Measurements from ENCODE around the gene MIA.
"Not testable (repeated sequence)": the region's sequence is repeated elsewhere in the genome, so short reads cannot be mapped to it uniquely, and the experiment has no call there.

Gene MIA

GRCh38 chr19:40759352-40759751 lies 16.0 kb upstream of the MIA start:
- Histone ChIP-seq H3K4me3 (no peak overlapping the region), H3K27me3 (no peaks in the 10 kb centered on the region), H3K4me1 (peaks cover 0 to 28% (median 19%) of the 10 kb centered on the region in 4 donors), H3K27ac (no peak overlapping the region), H3K9me3 (no peaks in the 10 kb centered on the region), H3K36me3 (peaks cover 78 to 95% (median 90%) of the 10 kb centered on the region in 3 donors)
- DNase-seq = no peak
- TF ChIP-seq, protein P1, sequence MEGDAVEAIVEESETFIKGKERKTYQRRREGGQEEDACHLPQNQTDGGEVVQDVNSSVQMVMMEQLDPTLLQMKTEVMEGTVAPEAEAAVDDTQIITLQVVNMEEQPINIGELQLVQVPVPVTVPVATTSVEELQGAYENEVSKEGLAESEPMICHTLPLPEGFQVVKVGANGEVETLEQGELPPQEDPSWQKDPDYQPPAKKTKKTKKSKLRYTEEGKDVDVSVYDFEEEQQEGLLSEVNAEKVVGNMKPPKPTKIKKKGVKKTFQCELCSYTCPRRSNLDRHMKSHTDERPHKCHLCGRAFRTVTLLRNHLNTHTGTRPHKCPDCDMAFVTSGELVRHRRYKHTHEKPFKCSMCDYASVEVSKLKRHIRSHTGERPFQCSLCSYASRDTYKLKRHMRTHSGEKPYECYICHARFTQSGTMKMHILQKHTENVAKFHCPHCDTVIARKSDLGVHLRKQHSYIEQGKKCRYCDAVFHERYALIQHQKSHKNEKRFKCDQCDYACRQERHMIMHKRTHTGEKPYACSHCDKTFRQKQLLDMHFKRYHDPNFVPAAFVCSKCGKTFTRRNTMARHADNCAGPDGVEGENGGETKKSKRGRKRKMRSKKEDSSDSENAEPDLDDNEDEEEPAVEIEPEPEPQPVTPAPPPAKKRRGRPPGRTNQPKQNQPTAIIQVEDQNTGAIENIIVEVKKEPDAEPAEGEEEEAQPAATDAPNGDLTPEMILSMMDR (IDR thresholded peaks at IDR 0.05) = no peak
- intact Hi-C loops (cut with DNase I; ENCODE audit: low total_unique reads) = loop anchor here (10.0 kb wide), 1 partner anchor 45 kb away; no protein-coding TSS in a partner anchor

DNA sequence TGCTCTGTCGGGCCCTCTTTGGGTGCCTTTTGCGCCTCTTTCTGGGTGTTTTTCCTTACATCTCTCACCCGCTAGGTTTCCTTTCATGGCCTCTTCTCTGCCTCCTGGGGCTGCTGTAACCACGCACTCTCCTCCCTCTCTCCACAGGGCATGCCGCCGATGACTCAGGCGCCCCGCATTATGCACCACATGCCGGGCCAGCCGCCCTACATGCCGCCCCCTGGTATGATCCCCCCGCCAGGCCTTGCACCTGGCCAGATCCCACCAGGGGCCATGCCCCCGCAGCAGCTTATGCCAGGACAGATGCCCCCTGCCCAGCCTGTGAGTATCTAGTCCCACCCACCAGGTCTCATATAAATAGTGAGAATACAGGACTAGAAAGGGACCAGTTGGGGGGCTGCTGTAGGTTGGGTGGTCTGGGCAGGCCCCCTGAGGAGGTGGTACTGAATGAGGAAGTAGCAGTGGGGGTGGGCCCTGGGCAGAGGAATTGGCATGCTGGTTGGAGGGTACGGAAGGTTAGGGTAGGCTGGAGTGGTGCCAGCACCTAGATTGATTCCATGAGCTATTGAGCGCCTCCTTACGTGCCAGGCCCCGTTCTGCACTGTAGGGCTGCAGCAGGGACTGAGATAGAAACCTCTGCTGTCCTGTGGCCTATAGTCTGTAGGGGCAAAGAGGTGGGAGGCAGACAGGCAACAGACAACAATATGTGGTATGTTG lies 12.4 kb upstream of the MIA start:
- no peaks in the 10 kb centered on the region for H3K4me1 ChIP-seq
- no peak overlapping the region for H3K27ac ChIP-seq
- intact Hi-C loops (cut with DNase I; ENCODE audit: low total_unique reads) = no loop called here
- no peaks in the 10 kb centered on the region for H3K27me3 ChIP-seq
- H3K36me3 ChIP-seq = peaks cover 90 to 100% (median 95%) of the 10 kb centered on the region in 3 donors
- H3K9me3 ChIP-seq = no peaks in the 10 kb centered on the region
- DNase-seq = no peak
- TF ChIP-seq, protein P1 (IDR thresholded peaks at IDR 0.05) = no peak
- no peak overlapping the region for H3K4me3 ChIP-seq

GRCh38 chr19:40763526-40763925 lies 11.8 kb upstream of the MIA start:
- TF ChIP-seq, protein P1 (IDR thresholded peaks at IDR 0.05) = no peak
- Histone ChIP-seq H3K9me3 (no peaks in the 10 kb centered on the region), H3K4me3 (no peak overlapping the region), H3K4me1 (no peaks in the 10 kb centered on the region), H3K27me3 (no peaks in the 10 kb centered on the region), H3K36me3 (peaks cover 84 to 100% (median 89%) of the 10 kb centered on the region in 3 donors), H3K27ac (no peak overlapping the region)
- intact Hi-C loops (cut with DNase I; ENCODE audit: low total_unique reads) = no loop called here
- DNase-seq = no peak

DNA sequence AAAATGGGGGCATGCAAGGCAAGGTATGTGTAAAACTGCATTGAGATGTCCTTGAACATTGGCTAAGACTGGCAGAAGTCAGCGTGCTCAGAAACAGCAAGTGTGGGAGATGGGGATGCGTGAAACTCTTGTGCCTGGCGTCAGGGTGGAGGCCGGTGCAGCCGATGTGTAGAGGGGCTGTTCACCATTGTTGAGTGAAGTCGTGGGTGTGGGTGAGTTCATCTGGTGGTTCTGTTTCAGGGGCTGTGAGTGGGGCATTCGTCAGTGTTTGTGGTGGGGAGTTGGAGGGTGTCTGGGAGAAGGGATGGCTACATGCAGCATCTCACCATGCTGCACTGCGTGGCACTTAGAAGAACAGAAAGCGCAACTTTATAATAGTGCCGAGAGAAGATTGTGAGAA lies 11.4 kb upstream of the MIA start:
- no peaks in the 10 kb centered on the region for H3K27me3 ChIP-seq
- no peak overlapping the region for H3K4me3 ChIP-seq
- H3K9me3 ChIP-seq = no peaks in the 10 kb centered on the region
- TF ChIP-seq, protein P1 (IDR thresholded peaks at IDR 0.05) = no peak
- DNase-seq = no peak
- no peaks in the 10 kb centered on the region for H3K4me1 ChIP-seq
- no peak overlapping the region for H3K27ac ChIP-seq
- intact Hi-C loops (cut with DNase I; ENCODE audit: low total_unique reads) = no loop called here
- peaks cover 79 to 100% (median 85%) of the 10 kb centered on the region in 3 donors for H3K36me3 ChIP-seq

GRCh38 chr19:40766385-40766784 lies 8.9 kb upstream of the MIA start:
- DNase-seq; H3K4me1 ChIP-seq; H3K9me3 ChIP-seq; H3K4me3 ChIP-seq; H3K27ac ChIP-seq; H3K27me3 ChIP-seq; intact Hi-C loops (cut with DNase I; ENCODE audit: low total_unique reads): not testable (repeated sequence)
- peaks cover 56 to 80% (median 62%) of the 10 kb centered on the region in 3 donors for H3K36me3 ChIP-seq

- intact Hi-C loops (cut with DNase I; ENCODE audit: low total_unique reads) = no loop called here
- Histone ChIP-seq H3K36me3 (peaks cover 32 to 55% (median 37%) of the 10 kb centered on the region in 3 donors), H3K27ac (no peak overlapping the region), H3K27me3 (no peaks in the 10 kb centered on the region), H3K4me3 (no peak overlapping the region), H3K9me3 (no peaks in the 10 kb centered on the region), H3K4me1 (no peaks in the 10 kb centered on the region)
- TF ChIP-seq, protein P1 (IDR thresholded peaks at IDR 0.05) = no peak
- DNase-seq = no peak
Measured at GRCh38 chr19:40768869-40769268, 6.5 kb upstream of the MIA start.

DNA sequence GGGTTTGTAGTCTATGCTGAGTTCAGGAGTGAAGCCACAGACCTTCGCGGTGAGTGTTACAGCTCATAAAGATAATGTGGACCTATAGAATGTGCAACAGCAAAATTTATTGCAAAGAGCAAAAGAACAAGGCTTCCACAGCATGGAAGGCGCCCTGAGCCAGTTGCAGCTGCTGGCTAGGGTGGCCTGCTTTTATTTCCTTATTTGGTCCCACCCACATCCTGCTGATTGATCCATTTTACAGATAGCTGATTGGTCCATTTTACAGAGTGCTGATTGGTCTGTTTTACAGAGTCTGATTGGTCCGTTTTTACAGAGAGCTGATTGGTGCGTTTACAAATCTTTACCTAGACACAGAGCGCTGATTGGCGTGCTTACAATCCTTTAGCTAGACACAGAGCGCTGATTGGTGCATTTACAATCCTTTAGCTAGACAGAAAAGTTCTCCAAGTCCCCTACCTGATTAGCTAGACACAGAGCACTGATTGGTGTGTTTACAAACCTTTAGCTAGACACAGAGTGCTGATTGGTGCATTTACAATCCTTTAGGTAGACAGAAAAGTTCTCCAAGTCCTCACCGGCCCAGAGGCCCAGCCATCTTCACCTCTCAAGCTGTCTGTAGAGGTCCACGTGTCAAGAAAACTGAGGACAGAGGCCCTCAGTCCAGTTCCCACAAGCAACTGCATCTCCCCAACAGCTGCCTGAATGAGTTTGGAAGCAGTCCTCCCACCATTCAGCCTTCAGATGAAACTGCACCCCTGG lies 4.0 kb upstream of the MIA start:
- intact Hi-C loops (cut with DNase I; ENCODE audit: low total_unique reads); H3K9me3 ChIP-seq; H3K27me3 ChIP-seq; H3K27ac ChIP-seq; H3K4me3 ChIP-seq; H3K4me1 ChIP-seq; DNase-seq: not testable (repeated sequence)
- H3K36me3 ChIP-seq = peaks cover 10 to 31% (median 13%) of the 10 kb centered on the region in 3 donors
